Spleen (tissue), 7 donors: Measurements from ENCODE around the gene PPP2R5E.

ENCODE experiments used
- POLR2AphosphoS5 ChIP-seq, 3 donors: sonication (generic); formaldehyde crosslinking; IDR thresholded peaks; one replicate each; pipeline ENCODE4 v1.5.1; 2017; ENCODE audit warnings: antibody characterized with exemption in 3 of 3
- TF ChIP-seq, protein P1 (sequence below), 11 experiments: fragments of 200-600 bp in 7 of 11; fragments of 450-650 bp in 4 of 11; sonication (generic) in 4 of 11; IDR thresholded peaks in 8 of 11; conservative IDR thresholded peaks in 3 of 11; 1 replicate in 7 of 11; 2 replicates in 4 of 11; pipeline versions ENCODE4 v1.4.0 to v1.8.0; 2016 to 2021; ENCODE audit warnings: antibody characterized with exemption in 11 of 11, inconsistent platforms in 4 of 11, mild to moderate bottlenecking in 1 of 11
- donor health status: DM: no; HTN: no; CAD: no; lungs with moderate emphysema.
- donor health status: DM: no; HTN: no; CAD: no.
- donor health status: DM: no; HTN: no; CAD: no.

DNA sequence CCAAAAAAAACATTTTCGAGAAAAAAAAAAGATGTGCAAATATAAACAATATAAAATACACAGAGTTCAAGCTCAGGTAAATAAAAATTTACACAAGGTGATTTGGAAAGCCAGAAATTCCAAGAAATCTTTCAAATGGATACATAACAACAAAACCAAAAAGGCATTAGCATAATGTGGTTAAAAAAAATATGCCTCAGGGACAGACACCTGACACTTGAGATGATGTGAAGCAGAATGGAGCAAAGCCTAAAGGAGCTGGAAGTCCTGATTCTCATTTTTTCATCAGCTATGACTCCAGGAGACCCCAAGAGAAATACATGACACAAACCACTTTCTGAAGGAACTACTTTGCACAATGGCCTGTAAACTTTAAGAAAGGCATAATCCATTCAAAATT is 98.6 kb downstream of the PPP2R5E start:
- TF ChIP-seq, protein P1, sequence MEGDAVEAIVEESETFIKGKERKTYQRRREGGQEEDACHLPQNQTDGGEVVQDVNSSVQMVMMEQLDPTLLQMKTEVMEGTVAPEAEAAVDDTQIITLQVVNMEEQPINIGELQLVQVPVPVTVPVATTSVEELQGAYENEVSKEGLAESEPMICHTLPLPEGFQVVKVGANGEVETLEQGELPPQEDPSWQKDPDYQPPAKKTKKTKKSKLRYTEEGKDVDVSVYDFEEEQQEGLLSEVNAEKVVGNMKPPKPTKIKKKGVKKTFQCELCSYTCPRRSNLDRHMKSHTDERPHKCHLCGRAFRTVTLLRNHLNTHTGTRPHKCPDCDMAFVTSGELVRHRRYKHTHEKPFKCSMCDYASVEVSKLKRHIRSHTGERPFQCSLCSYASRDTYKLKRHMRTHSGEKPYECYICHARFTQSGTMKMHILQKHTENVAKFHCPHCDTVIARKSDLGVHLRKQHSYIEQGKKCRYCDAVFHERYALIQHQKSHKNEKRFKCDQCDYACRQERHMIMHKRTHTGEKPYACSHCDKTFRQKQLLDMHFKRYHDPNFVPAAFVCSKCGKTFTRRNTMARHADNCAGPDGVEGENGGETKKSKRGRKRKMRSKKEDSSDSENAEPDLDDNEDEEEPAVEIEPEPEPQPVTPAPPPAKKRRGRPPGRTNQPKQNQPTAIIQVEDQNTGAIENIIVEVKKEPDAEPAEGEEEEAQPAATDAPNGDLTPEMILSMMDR (IDR thresholded peaks at IDR 0.05 in 8 of 11, conservative IDR thresholded peaks at IDR 0.05 in 3 of 11): no peak
- no peak for TF ChIP-seq POLR2AphosphoS5 (IDR thresholded peaks at IDR 0.05)
